ENCODE measurements around the gene NADSYN1. TPM values are rescaled to one million over a fixed set of nuclear protein-coding genes. Genes with fewer than 3 reads are reported as not detected.

Gene NADSYN1
- total RNA-seq, 1 experiment from 2014 or later = 35.5 TPM

DNA sequence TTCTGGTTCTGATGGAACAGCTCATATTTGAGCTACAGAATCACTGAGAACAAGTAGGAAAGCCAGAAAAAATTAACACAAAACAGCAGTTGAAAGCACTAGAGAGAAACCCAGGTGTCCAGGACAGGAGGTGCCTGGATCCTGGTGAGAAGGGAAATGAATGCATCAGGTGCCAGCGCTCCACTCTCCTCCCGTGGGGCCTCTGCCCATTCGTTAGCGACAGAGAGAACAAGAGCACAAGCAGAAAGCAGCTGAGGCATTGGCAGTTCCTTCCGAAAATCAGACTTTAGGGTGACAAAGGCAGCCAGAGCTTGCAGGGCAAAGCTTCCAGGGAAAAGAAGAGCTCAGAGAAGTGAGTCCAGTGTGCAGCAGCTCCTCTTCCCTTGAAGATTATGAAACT, 54.1 kb downstream of the NADSYN1 start:
- Histone ChIP-seq H3K27me3 (replicated peaks; ENCODE audit: insufficient read depth, low read depth, low read length, poor library complexity) (no peaks in the 10 kb centered on the region), H3K9me3 (ENCODE audit: low read depth, low read length, poor library complexity, severe bottlenecking) (peaks cover 7% of the 10 kb centered on the region), H3K4me1 (ENCODE audit: insufficient read depth, low read length, poor library complexity, severe bottlenecking) (peaks cover 14% of the 10 kb centered on the region), H3K4me3 (ENCODE audit: low read depth, low read length, poor library complexity, severe bottlenecking) (no peak overlapping the region), H3K27ac (ENCODE audit: low read depth, low read length, poor library complexity, severe bottlenecking) (no peak overlapping the region), H3K36me3 (ENCODE audit: insufficient read depth, low read length, poor library complexity, severe bottlenecking) (no peaks in the 10 kb centered on the region)
- POLR2A ChIA-PET (ENCODE audit: low non-redundant PET) = no interaction called here
- intact Hi-C loops (cut with micrococcal nuclease; ENCODE audit: unreplicated experiment) = no loop called here
- DNase-seq (ENCODE audit: low spot score) = no peak
- no peak for TF ChIP-seq EZH2 (IDR thresholded peaks at IDR 0.05; ENCODE audit: borderline replicate concordance, low read depth, low read length, poor library complexity, severe bottlenecking)
- TF ChIP-seq, protein P1, sequence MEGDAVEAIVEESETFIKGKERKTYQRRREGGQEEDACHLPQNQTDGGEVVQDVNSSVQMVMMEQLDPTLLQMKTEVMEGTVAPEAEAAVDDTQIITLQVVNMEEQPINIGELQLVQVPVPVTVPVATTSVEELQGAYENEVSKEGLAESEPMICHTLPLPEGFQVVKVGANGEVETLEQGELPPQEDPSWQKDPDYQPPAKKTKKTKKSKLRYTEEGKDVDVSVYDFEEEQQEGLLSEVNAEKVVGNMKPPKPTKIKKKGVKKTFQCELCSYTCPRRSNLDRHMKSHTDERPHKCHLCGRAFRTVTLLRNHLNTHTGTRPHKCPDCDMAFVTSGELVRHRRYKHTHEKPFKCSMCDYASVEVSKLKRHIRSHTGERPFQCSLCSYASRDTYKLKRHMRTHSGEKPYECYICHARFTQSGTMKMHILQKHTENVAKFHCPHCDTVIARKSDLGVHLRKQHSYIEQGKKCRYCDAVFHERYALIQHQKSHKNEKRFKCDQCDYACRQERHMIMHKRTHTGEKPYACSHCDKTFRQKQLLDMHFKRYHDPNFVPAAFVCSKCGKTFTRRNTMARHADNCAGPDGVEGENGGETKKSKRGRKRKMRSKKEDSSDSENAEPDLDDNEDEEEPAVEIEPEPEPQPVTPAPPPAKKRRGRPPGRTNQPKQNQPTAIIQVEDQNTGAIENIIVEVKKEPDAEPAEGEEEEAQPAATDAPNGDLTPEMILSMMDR (conservative IDR thresholded peaks at IDR 0.05; ENCODE audit: low read depth, low read length) = no peak
- no TSS peak for BruUV-seq (replicated peaks)
- CTCF ChIA-PET = no interaction called here

DNA sequence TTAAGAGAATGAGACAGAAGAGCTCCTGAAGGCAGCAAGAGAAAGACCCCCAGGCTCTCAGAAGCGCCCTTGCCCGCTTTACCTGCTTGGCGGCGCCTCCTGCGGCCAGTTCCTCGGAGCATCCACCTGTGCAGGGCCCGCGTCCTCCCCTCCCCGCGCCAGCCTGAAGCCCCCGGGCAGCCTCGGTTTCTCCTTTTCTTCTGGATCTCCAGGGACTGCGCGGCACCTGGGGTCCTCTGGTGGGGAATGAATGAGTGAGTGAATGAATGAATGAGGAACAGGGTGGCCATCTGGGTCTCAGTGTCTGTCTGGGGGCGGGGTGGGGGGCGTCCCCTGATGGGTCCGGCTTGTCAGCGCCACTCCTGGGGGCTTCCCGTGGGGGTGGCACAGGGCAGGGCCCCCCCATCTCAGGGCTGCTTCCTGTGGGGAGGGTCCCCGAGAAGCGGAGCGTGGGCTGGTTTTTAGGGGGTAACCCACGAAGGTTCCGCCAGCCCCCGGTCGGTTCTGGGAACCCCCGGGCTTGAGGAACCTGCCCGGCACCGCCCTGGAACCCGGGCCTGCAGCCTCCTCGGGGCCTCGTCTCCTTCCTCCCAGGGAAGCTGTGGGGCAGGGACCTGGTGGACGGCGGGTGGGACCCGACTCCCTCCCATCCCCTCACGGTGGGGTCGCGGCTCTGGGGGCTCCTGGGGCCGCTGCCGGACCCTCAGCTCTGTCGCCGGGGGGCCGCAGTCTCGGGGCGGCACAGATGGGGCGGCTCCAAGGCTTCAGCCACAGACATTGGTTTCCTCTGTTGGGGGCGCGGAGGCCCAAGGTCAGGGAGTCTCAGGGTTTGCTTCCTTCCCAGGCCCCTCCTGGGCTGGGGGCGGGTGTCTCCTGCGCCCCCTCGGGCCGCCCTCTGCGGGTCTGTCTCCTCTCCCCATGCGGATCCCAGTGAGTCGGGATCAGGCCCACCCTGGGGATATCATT, 65.8 kb downstream of the NADSYN1 start:
- BruUV-seq (replicated peaks) = no TSS peak
- Histone ChIP-seq H3K27me3 (replicated peaks; ENCODE audit: insufficient read depth, low read depth, low read length, poor library complexity) (no peaks in the 10 kb centered on the region), H3K9me3 (ENCODE audit: low read depth, low read length, poor library complexity, severe bottlenecking) (no peaks in the 10 kb centered on the region), H3K27ac (ENCODE audit: low read depth, low read length, poor library complexity, severe bottlenecking) (no peak overlapping the region), H3K36me3 (ENCODE audit: insufficient read depth, low read length, poor library complexity, severe bottlenecking) (no peaks in the 10 kb centered on the region), H3K4me3 (ENCODE audit: low read depth, low read length, poor library complexity, severe bottlenecking) (no peak overlapping the region), H3K4me1 (ENCODE audit: insufficient read depth, low read length, poor library complexity, severe bottlenecking) (no peaks in the 10 kb centered on the region)
- TF ChIP-seq, protein P1 (conservative IDR thresholded peaks at IDR 0.05; ENCODE audit: low read depth, low read length) = no peak
- no peak for TF ChIP-seq EZH2 (IDR thresholded peaks at IDR 0.05; ENCODE audit: borderline replicate concordance, low read depth, low read length, poor library complexity, severe bottlenecking)
- intact Hi-C loops (cut with micrococcal nuclease; ENCODE audit: unreplicated experiment) = no loop called here
- ChIA-PET POLR2A (ENCODE audit: low non-redundant PET) (no interaction called here), CTCF (no interaction called here)
- no peak for DNase-seq (ENCODE audit: low spot score)

DNA sequence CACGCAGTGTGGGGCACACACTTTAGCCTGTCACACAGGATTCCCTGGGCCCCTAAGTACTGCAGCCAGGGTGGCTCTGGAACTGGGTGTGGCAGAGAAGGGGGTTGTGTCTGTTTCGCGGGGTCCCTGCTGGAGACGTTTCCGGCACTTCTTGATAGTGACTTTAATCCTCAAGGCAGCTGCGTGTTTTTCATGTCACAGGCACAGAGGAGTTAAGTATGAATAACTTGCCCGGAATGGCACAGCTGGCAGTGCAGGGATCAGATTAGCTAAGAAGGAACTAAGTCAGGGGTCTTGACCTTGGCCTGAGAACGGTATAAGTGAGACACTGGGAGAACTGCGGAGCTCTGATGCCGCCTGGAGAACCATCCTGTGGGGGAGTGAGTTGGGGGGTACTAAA, 66.5 kb downstream of the NADSYN1 start:
- Histone ChIP-seq H3K4me3 (ENCODE audit: low read depth, low read length, poor library complexity, severe bottlenecking) (no peak overlapping the region), H3K27me3 (replicated peaks; ENCODE audit: insufficient read depth, low read depth, low read length, poor library complexity) (no peaks in the 10 kb centered on the region), H3K9me3 (ENCODE audit: low read depth, low read length, poor library complexity, severe bottlenecking) (no peaks in the 10 kb centered on the region), H3K4me1 (ENCODE audit: insufficient read depth, low read length, poor library complexity, severe bottlenecking) (no peaks in the 10 kb centered on the region), H3K36me3 (ENCODE audit: insufficient read depth, low read length, poor library complexity, severe bottlenecking) (no peaks in the 10 kb centered on the region), H3K27ac (ENCODE audit: low read depth, low read length, poor library complexity, severe bottlenecking) (no peak overlapping the region)
- no TSS peak for BruUV-seq (replicated peaks)
- no peak for TF ChIP-seq EZH2 (IDR thresholded peaks at IDR 0.05; ENCODE audit: borderline replicate concordance, low read depth, low read length, poor library complexity, severe bottlenecking)
- TF ChIP-seq, protein P1 (conservative IDR thresholded peaks at IDR 0.05; ENCODE audit: low read depth, low read length) = no peak
- DNase-seq (ENCODE audit: low spot score) = no peak
- CTCF ChIA-PET = no interaction called here
- intact Hi-C loops (cut with micrococcal nuclease; ENCODE audit: unreplicated experiment) = no loop called here
- POLR2A ChIA-PET (ENCODE audit: low non-redundant PET) = no interaction called here
